GM19468 (cell line): Measurements from ENCODE around the gene CGB5.
"Not testable (repeated sequence)": the region's sequence is repeated elsewhere in the genome, so short reads cannot be mapped to it uniquely, and the experiment has no call there.

Experiments used
- ATAC-seq: cut with Tn5 transposase; IDR thresholded peaks from one replicate; pipeline ENCODE4 v1.9.1; 2021; ENCODE audit warnings: mild to moderate bottlenecking, moderate library complexity, moderate number of reproducible peaks; ENCODE audit not compliant: unreplicated experiment; ENCODE audit errors: extremely low read depth

The CGB5 gene

GRCh38 chr19:49056902-49057596 lies 13.4 kb downstream of the CGB5 start:
- ATAC-seq, result not testable (repeated sequence)

GRCh38 chr19:49057636-49058234 lies 14.1 kb downstream of the CGB5 start, which contains the start of gene CGB7:
TSS of gene CGB7 (minus strand) at chr19:49057749. CDS start at chr19:49055375, 2,374 bp downstream.
- no peak for ATAC-seq

- ATAC-seq, result no peak
Measured at GRCh38 chr19:49058562-49058961, 14.9 kb downstream of the CGB5 start.

- ATAC-seq, result no peak
Measured at GRCh38 chr19:49059053-49059452, 15.4 kb downstream of the CGB5 start.

- no peak for ATAC-seq
Measured at GRCh38 chr19:49061000-49061399, 17.4 kb downstream of the CGB5 start.

- ATAC-seq, result no peak
Measured at GRCh38 chr19:49061445-49061844, 17.8 kb downstream of the CGB5 start.

- no peak for ATAC-seq
Measured at GRCh38 chr19:49064029-49064629, 20.5 kb downstream of the CGB5 start.

GRCh38 chr19:49064768-49065611 lies 21.3 kb downstream of the CGB5 start, which contains the start of gene NTF4:
TSS of gene NTF4 (minus strand) at chr19:49064818. CDS start at chr19:49061997, 2,821 bp downstream.
- ATAC-seq, result no peak

GRCh38 chr19:49065905-49066512 lies 22.4 kb downstream of the CGB5 start:
- ATAC-seq, result no peak

- ATAC-seq, result no peak
Measured at GRCh38 chr19:49067554-49067953, 23.9 kb downstream of the CGB5 start.

- no peak for ATAC-seq
Measured at GRCh38 chr19:49069026-49069425, 25.4 kb downstream of the CGB5 start.

- no peak for ATAC-seq
Measured at GRCh38 chr19:49070416-49070815, 26.8 kb downstream of the CGB5 start.

GRCh38 chr19:49071860-49072547 lies 28.4 kb downstream of the CGB5 start:
- no peak for ATAC-seq

- ATAC-seq, result no peak
Measured at GRCh38 chr19:49073514-49074378, 30.1 kb downstream of the CGB5 start.

- not testable (repeated sequence) for ATAC-seq
Measured at GRCh38 chr19:49074869-49075268, 31.2 kb downstream of the CGB5 start.

- no peak for ATAC-seq
Measured at GRCh38 chr19:49080392-49080791, 36.7 kb downstream of the CGB5 start.

GRCh38 chr19:49081273-49081672 lies 37.6 kb downstream of the CGB5 start:
- ATAC-seq, result no peak

GRCh38 chr19:49084206-49085019 lies 40.8 kb downstream of the CGB5 start:
- no peak for ATAC-seq
